Mesothelial cell of epicardium (in vitro differentiated cells): Measurements from ENCODE around the gene SNX2. TPM values are rescaled to one million over a fixed set of nuclear protein-coding genes. Genes with fewer than 3 reads are reported as not detected.

Experiments used
- DNase-seq, 2 experiments: peaks; one replicate each; pipeline ENCODE4 v3.0.0; 2021; ENCODE audit warnings: low spot score in 2 of 2; ENCODE audit not compliant: unreplicated experiment in 2 of 2
- H3K27ac Mint-ChIP-seq: 2 replicates; pipeline ENCODE4 v1.8.0; 2021; ENCODE audit warnings: mixed read lengths
- H3K27me3 Mint-ChIP-seq: 2 replicates; pipeline ENCODE4 v1.8.0; 2021; ENCODE audit warnings: low read depth, mixed read lengths
- H3K36me3 Mint-ChIP-seq: 2 replicates; pipeline ENCODE4 v1.8.0; 2021; ENCODE audit warnings: mixed read lengths
- H3K4me1 Mint-ChIP-seq: 2 replicates; pipeline ENCODE4 v1.8.0; 2021; ENCODE audit warnings: mixed read lengths
- H3K4me3 Mint-ChIP-seq: 2 replicates; pipeline ENCODE4 v1.8.0; 2021; ENCODE audit warnings: mild to moderate bottlenecking, moderate library complexity, mixed read lengths
- H3K9me3 Mint-ChIP-seq: 2 replicates; pipeline ENCODE4 v1.8.0; 2021; ENCODE audit warnings: mixed read lengths
- total RNA-seq: library from RNA; stranded (reverse); gene quantifications from 3 replicates; pipeline ENCODE4 v1.2.1, GENCODE V29; 2021
- TF ChIP-seq, protein P1 (sequence below): fragments of 200-600 bp; sonication (generic); IDR thresholded peaks from one replicate; pipeline ENCODE4 v1.5.0; 2021; ENCODE audit warnings: antibody characterized with exemption; ENCODE audit not compliant: unreplicated experiment

Gene SNX2
- total RNA-seq, 1 donor from 2014 or later, result 141 TPM

DNA sequence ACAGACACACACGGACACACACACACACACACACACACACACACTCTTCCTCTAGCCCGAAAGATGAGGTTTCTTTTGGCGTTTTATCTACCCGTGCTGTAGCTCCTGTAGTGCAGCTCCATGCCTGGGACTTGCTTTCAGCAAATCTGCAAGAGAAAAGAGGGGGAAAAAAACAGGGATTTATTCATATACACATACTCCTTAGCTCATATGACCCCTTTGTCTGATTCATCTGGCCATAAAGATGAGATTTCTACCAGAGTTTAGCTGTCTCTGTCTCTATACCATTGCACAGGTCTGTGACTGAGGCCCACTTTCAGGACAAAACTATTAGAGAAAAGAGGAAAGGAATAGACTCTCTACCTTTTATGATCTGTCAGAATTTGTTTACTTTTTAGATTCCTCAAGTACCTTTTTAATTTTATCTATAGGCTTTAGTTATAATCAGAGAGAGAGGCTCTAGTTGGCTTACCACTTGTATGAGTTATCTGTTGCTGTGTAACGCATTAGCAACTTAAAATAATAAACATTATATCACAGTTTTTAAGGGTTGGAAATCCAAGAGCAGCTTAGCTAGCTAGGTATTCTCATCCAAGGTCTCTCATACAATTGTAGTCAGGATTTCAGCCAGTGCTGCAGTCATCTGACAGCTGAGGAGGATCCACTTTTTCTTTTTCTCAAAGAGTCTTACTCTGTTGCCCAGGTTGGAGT lies 14.7 kb downstream of the SNX2 start:
- H3K9me3 Mint-ChIP-seq, result peaks cover 47% of the 10 kb centered on the region
- H3K4me3 Mint-ChIP-seq, result no peak overlapping the region
- H3K27me3 Mint-ChIP-seq, result no peaks in the 10 kb centered on the region
- DNase-seq, result no peak
- peak overlapping the region; percentile 31 for H3K27ac Mint-ChIP-seq
- peaks cover 57% of the 10 kb centered on the region for H3K36me3 Mint-ChIP-seq
- H3K4me1 Mint-ChIP-seq, result no peaks in the 10 kb centered on the region
- TF ChIP-seq, protein P1, sequence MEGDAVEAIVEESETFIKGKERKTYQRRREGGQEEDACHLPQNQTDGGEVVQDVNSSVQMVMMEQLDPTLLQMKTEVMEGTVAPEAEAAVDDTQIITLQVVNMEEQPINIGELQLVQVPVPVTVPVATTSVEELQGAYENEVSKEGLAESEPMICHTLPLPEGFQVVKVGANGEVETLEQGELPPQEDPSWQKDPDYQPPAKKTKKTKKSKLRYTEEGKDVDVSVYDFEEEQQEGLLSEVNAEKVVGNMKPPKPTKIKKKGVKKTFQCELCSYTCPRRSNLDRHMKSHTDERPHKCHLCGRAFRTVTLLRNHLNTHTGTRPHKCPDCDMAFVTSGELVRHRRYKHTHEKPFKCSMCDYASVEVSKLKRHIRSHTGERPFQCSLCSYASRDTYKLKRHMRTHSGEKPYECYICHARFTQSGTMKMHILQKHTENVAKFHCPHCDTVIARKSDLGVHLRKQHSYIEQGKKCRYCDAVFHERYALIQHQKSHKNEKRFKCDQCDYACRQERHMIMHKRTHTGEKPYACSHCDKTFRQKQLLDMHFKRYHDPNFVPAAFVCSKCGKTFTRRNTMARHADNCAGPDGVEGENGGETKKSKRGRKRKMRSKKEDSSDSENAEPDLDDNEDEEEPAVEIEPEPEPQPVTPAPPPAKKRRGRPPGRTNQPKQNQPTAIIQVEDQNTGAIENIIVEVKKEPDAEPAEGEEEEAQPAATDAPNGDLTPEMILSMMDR, result no peak

DNA sequence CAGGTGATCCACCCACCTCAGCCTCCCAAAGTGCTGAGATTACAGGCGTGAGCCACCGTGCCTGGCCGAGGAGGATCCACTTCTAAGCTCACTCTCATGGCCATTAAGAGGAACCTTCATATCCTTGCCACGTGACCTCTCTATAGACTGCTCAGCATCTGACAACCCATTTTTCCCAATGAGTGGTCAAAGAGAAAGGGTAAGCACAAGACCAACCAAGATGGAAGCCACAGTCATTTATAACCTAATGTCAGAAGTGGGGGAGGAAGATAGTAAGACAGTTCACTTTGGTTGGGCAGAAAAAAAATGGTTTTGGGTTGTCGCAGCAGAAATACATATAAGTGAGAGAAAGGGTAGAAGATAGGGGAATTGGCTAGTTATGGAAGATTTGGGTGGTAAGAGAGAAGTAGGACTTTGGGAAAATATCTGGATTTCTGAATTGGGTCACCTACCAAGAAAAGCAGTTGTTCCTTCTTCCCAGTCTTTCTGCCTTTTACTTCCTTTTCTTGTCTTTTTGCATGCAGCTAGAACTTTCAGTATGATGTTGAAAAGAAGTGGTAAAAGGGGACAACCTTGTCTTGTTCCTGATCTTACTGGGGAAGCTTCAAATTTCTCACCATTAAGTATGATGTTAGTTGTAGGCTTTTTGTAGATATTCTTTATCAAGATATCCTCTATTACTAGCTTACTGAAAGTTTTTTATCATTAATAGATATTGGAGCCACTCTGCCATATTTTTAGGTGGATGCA lies 15.6 kb downstream of the SNX2 start:
- Mint-ChIP-seq H3K4me3 (no peak overlapping the region), H3K27ac (no peak overlapping the region), H3K9me3 (peaks cover 38% of the 10 kb centered on the region), H3K36me3 (peaks cover 52% of the 10 kb centered on the region), H3K27me3 (no peaks in the 10 kb centered on the region), H3K4me1 (no peaks in the 10 kb centered on the region)
- TF ChIP-seq, protein P1, result no peak
- DNase-seq, result no peak

DNA sequence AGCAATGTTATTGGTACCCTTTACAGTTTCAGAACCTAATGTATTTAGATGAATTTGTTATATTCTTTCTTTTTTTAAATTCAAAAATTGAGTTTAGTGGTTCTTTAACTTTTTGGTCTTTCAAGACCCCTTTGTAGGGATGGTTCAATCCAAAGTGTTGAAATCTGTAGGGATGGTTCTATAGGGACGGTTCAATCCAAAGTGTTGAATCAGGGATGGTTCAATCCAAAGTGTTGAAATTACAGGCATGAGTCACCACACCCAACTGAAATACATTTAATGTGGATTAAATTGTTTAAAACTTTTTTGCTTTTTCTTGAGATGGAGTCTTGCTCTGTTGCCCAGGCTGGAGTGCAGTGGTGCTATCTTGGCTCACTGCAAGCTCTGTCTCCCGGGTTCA lies 30.6 kb downstream of the SNX2 start:
- DNase-seq, result no peak
- Mint-ChIP-seq H3K36me3 (peaks cover 47% of the 10 kb centered on the region), H3K4me1 (peaks cover 8% of the 10 kb centered on the region), H3K4me3 (no peak overlapping the region), H3K27me3 (no peaks in the 10 kb centered on the region), H3K9me3 (no peaks in the 10 kb centered on the region), H3K27ac (no peak overlapping the region)
- TF ChIP-seq, protein P1, result no peak

DNA sequence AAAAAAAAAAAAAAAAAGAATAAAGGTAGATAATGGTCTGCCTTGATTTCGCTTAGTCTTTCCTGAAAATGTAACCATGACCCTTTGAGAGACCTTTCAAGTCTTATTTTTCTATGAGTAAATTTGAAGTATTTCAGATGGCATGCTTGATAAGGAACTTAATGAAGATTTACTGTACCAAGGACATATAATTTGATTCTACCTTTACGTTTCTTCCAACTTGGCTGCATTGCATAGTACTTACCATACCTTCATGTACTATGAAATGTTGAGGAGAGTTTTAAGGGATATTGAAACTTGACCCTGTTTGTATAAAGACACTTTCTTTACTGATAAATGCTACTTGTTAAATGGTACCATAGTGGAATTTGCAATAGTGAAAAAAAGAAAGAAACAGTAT lies 35.5 kb downstream of the SNX2 start:
- H3K27ac Mint-ChIP-seq, result peak overlapping the region; percentile 64
- no peak for DNase-seq
- TF ChIP-seq, protein P1, result no peak
- H3K4me1 Mint-ChIP-seq, result peaks cover 10% of the 10 kb centered on the region
- H3K27me3 Mint-ChIP-seq, result no peaks in the 10 kb centered on the region
- no peak overlapping the region for H3K4me3 Mint-ChIP-seq
- H3K36me3 Mint-ChIP-seq, result peaks cover 32% of the 10 kb centered on the region
- no peaks in the 10 kb centered on the region for H3K9me3 Mint-ChIP-seq

DNA sequence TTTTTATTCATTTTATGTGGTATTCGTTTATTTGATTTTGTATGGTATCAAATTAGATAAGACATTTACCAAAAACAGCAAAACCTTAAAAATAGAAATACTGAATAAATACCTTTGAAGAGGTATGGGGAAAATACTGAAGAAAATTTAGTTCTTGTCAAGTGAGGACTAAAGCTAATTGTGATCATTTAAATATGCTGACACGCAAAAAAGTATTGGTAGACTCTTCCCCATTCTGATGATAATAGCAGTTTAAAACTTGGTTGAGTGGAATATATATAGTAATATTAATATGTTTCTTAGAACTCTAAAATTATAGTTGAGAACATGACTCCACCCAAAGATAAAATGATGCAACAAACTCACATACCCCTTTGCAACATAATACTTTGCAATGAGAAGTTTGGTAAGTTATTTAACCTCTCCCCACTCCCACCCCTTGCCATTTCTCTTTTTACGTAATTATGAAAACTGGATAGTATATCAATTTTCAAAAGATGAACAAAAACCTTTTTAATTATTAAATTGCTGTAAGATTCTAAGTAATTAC lies 40.4 kb downstream of the SNX2 start:
- no peaks in the 10 kb centered on the region for H3K9me3 Mint-ChIP-seq
- peaks cover 16% of the 10 kb centered on the region for H3K4me1 Mint-ChIP-seq

More for the DNA sequence above, 40.4 kb downstream of the SNX2 start:
- no peak for DNase-seq
- no peak overlapping the region for H3K4me3 Mint-ChIP-seq
- H3K27me3 Mint-ChIP-seq, result no peaks in the 10 kb centered on the region
- H3K27ac Mint-ChIP-seq, result no peak overlapping the region
- TF ChIP-seq, protein P1, result no peak
- H3K36me3 Mint-ChIP-seq, result peaks cover 16% of the 10 kb centered on the region
